GF-D8 (cell line): ENCODE measurements around the gene SLC4A7.

Experiments used
- DNase-seq: peaks from one replicate; lab custom pipeline; 2025; lab: John Stamatoyannopoulos, UW

SLC4A7 gene

DNA sequence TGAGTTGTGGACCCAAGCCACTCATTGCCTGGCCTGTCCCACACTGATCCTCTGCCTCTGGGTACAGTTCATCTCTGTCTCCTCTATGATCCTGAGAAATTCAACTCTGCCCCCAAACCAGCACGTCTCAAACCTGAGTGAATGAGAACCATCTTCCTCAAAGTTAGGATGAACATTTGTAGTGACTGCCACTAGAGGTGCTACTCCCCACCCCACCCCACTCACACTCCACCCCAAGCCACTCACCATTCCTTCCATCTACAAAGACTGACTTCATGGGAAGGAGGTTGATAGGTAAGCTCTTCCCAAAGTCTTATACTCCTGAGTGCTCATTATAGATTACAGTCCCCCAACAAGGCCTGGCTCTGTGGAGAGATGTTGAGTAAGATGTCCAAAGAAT is 158.8 kb downstream of the SLC4A7 start:
- no peak for DNase-seq

DNA sequence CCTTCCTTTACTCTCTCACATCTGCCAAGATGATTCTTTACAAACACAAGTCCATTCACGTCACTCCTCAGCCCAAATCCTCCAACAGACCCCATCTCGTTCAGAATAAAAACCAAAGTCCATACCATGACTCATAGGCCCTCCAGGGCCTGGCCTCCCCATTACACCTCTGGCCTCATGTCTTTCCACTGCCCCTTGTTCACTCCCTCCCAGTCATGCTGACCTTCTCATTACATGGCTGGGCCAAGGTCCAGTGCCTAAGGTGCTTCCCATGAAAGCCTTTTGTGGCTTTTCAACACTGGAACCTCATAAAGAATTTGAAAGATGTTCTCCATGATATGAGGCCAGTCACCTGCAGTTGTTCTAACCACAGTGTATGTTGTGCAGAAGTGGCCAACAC is 159.5 kb downstream of the SLC4A7 start:
- DNase-seq: no peak

DNA sequence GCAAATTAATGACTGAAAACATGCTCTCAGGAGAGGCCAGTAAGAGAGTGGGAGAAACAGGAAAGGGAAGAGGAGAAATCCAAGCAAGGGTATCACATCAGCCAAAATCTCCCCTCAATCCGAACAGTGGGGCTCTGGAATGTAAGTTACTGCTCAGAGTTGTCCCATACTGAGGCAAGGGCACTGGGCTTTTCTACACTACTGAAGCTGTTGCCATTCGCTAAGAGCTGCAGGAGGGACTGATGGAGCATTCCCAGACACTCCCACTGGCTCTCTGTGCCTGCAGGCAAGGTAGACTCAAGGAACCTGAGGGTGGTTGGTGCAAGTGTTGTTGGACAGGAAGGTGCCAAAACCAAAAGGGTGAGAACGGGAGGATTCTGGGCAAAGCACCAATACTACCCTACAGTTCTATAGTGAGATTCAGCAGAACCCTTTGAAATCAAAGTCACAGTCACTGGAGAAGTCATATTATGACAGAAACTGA is 161.1 kb downstream of the SLC4A7 start:
- DNase-seq: no peak
